ENCODE data around the gene HCN3. TPM values are rescaled to one million over a fixed set of nuclear protein-coding genes. Genes with fewer than 3 reads are reported as not detected.

Gene HCN3
- total and polyA plus RNA-seq, 2 of the 13 experiments (the other 11 are each of a cell fraction or from before 2014, with no cell fraction given), result 2.4 to 10.2 TPM

GRCh38 chr1:155272466-155273342, 4.6 kb upstream of the HCN3 start (continued):
- TF ChIP-seq SRSF4 (IDR thresholded peaks at IDR 0.05; ENCODE audit: low read depth, low read length, poor library complexity, severe bottlenecking) (no peak), ZNF282 (IDR thresholded peaks at IDR 0.05; ENCODE audit: partially characterized antibody) (no peak), ZBTB7B (CRISPR knock-in tag; IDR thresholded peaks at IDR 0.05) (no peak), YEATS2 (CRISPR knock-in tag; IDR thresholded peaks at IDR 0.05; ENCODE audit: borderline replicate concordance) (no peak), TOPORS (CRISPR knock-in tag; IDR thresholded peaks at IDR 0.05) (no peak), SNAPC2 (CRISPR knock-in tag; IDR thresholded peaks at IDR 0.05) (no peak), ONECUT2 (CRISPR knock-in tag; IDR thresholded peaks at IDR 0.05) (no peak), ELF3 (CRISPR knock-in tag; IDR thresholded peaks at IDR 0.05) (no peak), HMG20A (CRISPR knock-in tag; IDR thresholded peaks at IDR 0.05; ENCODE audit: borderline replicate concordance) (no peak), ZNF251 (CRISPR knock-in tag; IDR thresholded peaks at IDR 0.05) (no peak), MXD1 (CRISPR knock-in tag; IDR thresholded peaks at IDR 0.05) (no peak), ZNF777 (CRISPR knock-in tag; IDR thresholded peaks at IDR 0.05) (no peak), HINFP (CRISPR knock-in tag; IDR thresholded peaks at IDR 0.05; ENCODE audit: low read depth) (no peak), ZFP62 (CRISPR knock-in tag; IDR thresholded peaks at IDR 0.05) (no peak), ETV6 (CRISPR knock-in tag; conservative IDR thresholded peaks at IDR 0.05) (no peak), ZBTB39 (CRISPR knock-in tag; IDR thresholded peaks at IDR 0.05) (no peak), ZNF574 (CRISPR knock-in tag; IDR thresholded peaks at IDR 0.05) (no peak), DNMT1 (CRISPR knock-in tag; IDR thresholded peaks at IDR 0.05) (no peak), CHD4 (IDR thresholded peaks at IDR 0.05; ENCODE audit: borderline replicate concordance, low read length) (no peak), SIN3B (IDR thresholded peaks at IDR 0.05; ENCODE audit: low read length) (0 out of 2 replicates have a peak, but pooled peaks have one; percentile 23), POLR2A (IDR thresholded peaks at IDR 0.05; ENCODE audit: insufficient read depth in 1 of 2, low read depth in 2 of 2, low read length in 2 of 2) (0 out of 4 replicates have a peak, but pooled peaks of 1 of the 2 experiments have one; percentile 20), NRL (CRISPR knock-in tag; IDR thresholded peaks at IDR 0.05; ENCODE audit: borderline replicate concordance) (0 out of 2 replicates have a peak, but pooled peaks have one; percentile 35)
